HCT116 (cell line): ENCODE data around the gene CHRNA4. TPM values are rescaled to one million over a fixed set of nuclear protein-coding genes. Genes with fewer than 3 reads are reported as not detected.

Source experiments
- ATAC-seq: fragments of 200-7000 bp; cut with Tn5 transposase; 2 replicates; pipeline ENCODE4 v1.9.1; 2020; ENCODE audit warnings: mild to moderate bottlenecking, moderate library complexity
- BruUV-seq: library from RNA; stranded (reverse); fragments of 400-500 nt; replicated peaks from 2 replicates; lab custom pipeline; 2021; lab: Mats Ljungman, UMichigan
- CTCF ChIA-PET: fragments of 300-600 bp; sonication (Branson Sonifier 250); formaldehyde crosslinking; loops from one replicate; lab custom pipeline; 2021; ENCODE audit warnings: antibody characterized with exemption; lab: Charles Lee
- POLR2A ChIA-PET: fragments of 300-600, 350-600 bp; sonication (Branson Sonifier 250); formaldehyde crosslinking; loops from one replicate; lab custom pipeline; 2021; ENCODE audit warnings: antibody characterized with exemption; lab: Charles Lee
- RAD21 ChIA-PET, 2 experiments: fragments of 300-600 bp; sonication (Branson Sonifier 250); formaldehyde crosslinking; loops; one replicate each; lab custom pipeline; 2023; ENCODE audit warnings: low total read pairs in 2 of 2; ENCODE audit not compliant: uncharacterized antibody in 2 of 2, unreplicated experiment in 2 of 2, low non-redundant PET in 1 of 2; lab: Charles Lee
- DNase-seq: peaks from one replicate; pipeline ENCODE4 v3.0.0-alpha.2; 2010; ENCODE audit warnings: low read depth, low spot score
- H2AFZ ChIP-seq: fragments of 200-600 bp; shearing (Covaris generic), sonication (generic); 2 replicates; pipeline ENCODE4 v1.6.1; 2017; ENCODE audit warnings: low read depth, mixed run types, mixed read lengths, antibody characterized with exemption, low read length; ENCODE audit not compliant: poor library complexity, severe bottlenecking
- H3K27ac ChIP-seq: 2 replicates; pipeline ENCODE4 v1.5.1; 2012; ENCODE audit warnings: low read depth, low read length
- H3K27me3 ChIP-seq: fragments of 200-600 bp; sonication (generic); 2 replicates; pipeline ENCODE4 v1.6.1; 2016; ENCODE audit warnings: mixed run types, low read length, mixed read lengths; ENCODE audit not compliant: insufficient read depth
- H3K36me3 ChIP-seq, 2 experiments: fragments of 200-500 bp in 1 of 2; fragments of 200-600 bp in 1 of 2; sonication (Bioruptor generic) in 1 of 2; sonication (generic) in 1 of 2; 2 replicates each; pipeline versions ENCODE4 v1.5.1 to v1.6.1; 2014 to 2016; ENCODE audit warnings: low read length in 2 of 2, inconsistent platforms in 1 of 2, mixed read lengths in 1 of 2, mixed run types in 1 of 2; ENCODE audit not compliant: insufficient read depth in 2 of 2, control insufficient read depth in 1 of 2
- H3K4me1 ChIP-seq, 2 experiments: fragments of 200-600 bp in 1 of 2; sonication (generic) in 1 of 2; 2 replicates each; pipeline versions ENCODE4 v1.5.1 to v1.6.1; 2012 to 2017; ENCODE audit warnings: low read length in 2 of 2, inconsistent platforms in 1 of 2, mild to moderate bottlenecking in 1 of 2, mixed read lengths in 1 of 2, mixed run types in 1 of 2, moderate library complexity in 1 of 2; ENCODE audit not compliant: insufficient read depth in 2 of 2, control insufficient read depth in 1 of 2
- H3K4me2 ChIP-seq: fragments of 200-600 bp; sonication (generic); 2 replicates; pipeline ENCODE4 v1.6.1; 2017; ENCODE audit warnings: mixed run types, low read length, mixed read lengths
- H3K4me3 ChIP-seq, 2 experiments: fragments of 200-600 bp in 1 of 2; sonication (generic) in 1 of 2; replicated peaks in 1 of 2; 2 replicates each; pipeline ENCODE4 v1.5.1; 2011 to 2016; ENCODE audit warnings: low read length in 2 of 2, control low read depth in 1 of 2, low read depth in 1 of 2, mild to moderate bottlenecking in 1 of 2, mixed read lengths in 1 of 2, mixed run types in 1 of 2
- H3K79me2 ChIP-seq: fragments of 200-600 bp; sonication (generic); 2 replicates; pipeline ENCODE4 v1.6.1; 2017; ENCODE audit warnings: mild to moderate bottlenecking, mixed run types, low read length, moderate library complexity, mixed read lengths; ENCODE audit not compliant: insufficient read depth
- H3K9ac ChIP-seq: fragments of 200-600 bp; sonication (generic); 2 replicates; pipeline ENCODE4 v1.6.1; 2016; ENCODE audit warnings: low read length, mixed read lengths
- H3K9me2 ChIP-seq: fragments of 200-600 bp; sonication (generic), shearing (Covaris generic); 2 replicates; pipeline ENCODE4 v1.6.1; 2017; ENCODE audit warnings: mixed run types, mild to moderate bottlenecking, moderate library complexity; ENCODE audit not compliant: insufficient read depth
- H3K9me3 ChIP-seq, 2 experiments: fragments of 200-500 bp in 1 of 2; fragments of 200-600 bp in 1 of 2; sonication (Bioruptor generic) in 1 of 2; sonication (generic) in 1 of 2; 2 replicates each; pipeline ENCODE4 v1.6.1; 2014 to 2017; ENCODE audit warnings: low read length in 2 of 2, mixed read lengths in 2 of 2, inconsistent platforms in 1 of 2, low read depth in 1 of 2, mild to moderate bottlenecking in 1 of 2, mixed run types in 1 of 2, moderate library complexity in 1 of 2; ENCODE audit not compliant: control insufficient read depth in 1 of 2, insufficient read depth in 1 of 2
- H4K20me1 ChIP-seq: fragments of 200-600 bp; sonication (generic), shearing (Covaris generic); 2 replicates; pipeline ENCODE4 v1.6.1; 2017; ENCODE audit warnings: mixed run types, mild to moderate bottlenecking, moderate library complexity; ENCODE audit not compliant: insufficient read depth
- CEBPB ChIP-seq: IDR thresholded peaks from 2 replicates; pipeline ENCODE4 v1.6.1; 2012; ENCODE audit warnings: low read depth
- EGR1 ChIP-seq: IDR thresholded peaks from 2 replicates; pipeline ENCODE4 v1.6.1; 2012; ENCODE audit warnings: low read depth
- ELF1 ChIP-seq: IDR thresholded peaks from 2 replicates; pipeline ENCODE4 v1.6.1; 2012; ENCODE audit warnings: low read depth, borderline replicate concordance
- EZH2 ChIP-seq: fragments of 200-600 bp; sonication (generic); IDR thresholded peaks from 2 replicates; pipeline ENCODE4 v1.6.1; 2017; ENCODE audit warnings: antibody characterized with exemption, mixed run types
- EZH2phosphoT487 ChIP-seq: fragments of 200-600 bp; IDR thresholded peaks from 2 replicates; pipeline ENCODE4 v1.6.1; 2018; ENCODE audit warnings: antibody characterized with exemption, borderline replicate concordance
- FOSL1 ChIP-seq: IDR thresholded peaks from 2 replicates; pipeline ENCODE4 v1.6.1; 2012; ENCODE audit warnings: low read depth
- JUND ChIP-seq: IDR thresholded peaks from 2 replicates; pipeline ENCODE4 v1.6.1; 2012
- POLR2A ChIP-seq: IDR thresholded peaks from 2 replicates; pipeline ENCODE4 v1.7.0; 2011; ENCODE audit warnings: borderline replicate concordance; ENCODE audit not compliant: insufficient read depth, insufficient read length; ENCODE audit errors: extremely low read depth
- POLR2AphosphoS5 ChIP-seq: IDR thresholded peaks from 2 replicates; pipeline ENCODE4 v1.6.1; 2011; ENCODE audit warnings: mild to moderate bottlenecking, low read depth, low read length, moderate library complexity
- REST ChIP-seq: IDR thresholded peaks from 2 replicates; pipeline ENCODE4 v1.6.1; 2012; ENCODE audit warnings: low read depth
- TCF7L2 ChIP-seq: IDR thresholded peaks from 2 replicates; pipeline ENCODE4 v1.7.0; 2011; ENCODE audit warnings: borderline replicate concordance, inconsistent platforms; ENCODE audit not compliant: insufficient read depth, insufficient read length; ENCODE audit errors: extremely low read depth
- ZBTB33 ChIP-seq: IDR thresholded peaks from 2 replicates; pipeline ENCODE4 v1.6.1; 2011; ENCODE audit warnings: mild to moderate bottlenecking, low read length, moderate library complexity; ENCODE audit not compliant: insufficient replicate concordance; ENCODE audit errors: extremely low read depth
- ZNF274 ChIP-seq: fragments of 200-500 bp; sonication (Bioruptor generic); IDR thresholded peaks from 2 replicates; pipeline ENCODE4 v1.6.1; 2014; ENCODE audit warnings: mild to moderate bottlenecking, low read depth, low read length, inconsistent platforms
- intact Hi-C: fragments of 100-400 bp; cut with micrococcal nuclease; formaldehyde crosslinking; loops from 2 replicates; pipeline ENCODE4 v1.10.0; 2022
- total RNA-seq: library from RNA; stranded (reverse); gene quantifications from one replicate; pipeline ENCODE4 v1.2.1, GENCODE V29; 2021; ENCODE audit not compliant: unreplicated experiment
- TF ChIP-seq, protein P1 (sequence below): IDR thresholded peaks from 2 replicates; pipeline ENCODE4 v1.6.1; 2012

CHRNA4 gene
- total RNA-seq, 1 experiment from 2014 or later, result not detected

GRCh38 chr20:63350196-63350595, 11.0 kb downstream of the CHRNA4 start:
- intact Hi-C loops, result no loop called here
- Histone ChIP-seq H3K9ac (no peak overlapping the region), H3K79me2 (no peaks in the 10 kb centered on the region), H3K27me3 (no peaks in the 10 kb centered on the region), H3K4me1 (no peaks in the 10 kb centered on the region), H3K9me2 (no peaks in the 10 kb centered on the region), H3K27ac (no peak overlapping the region), H2AFZ (no peak overlapping the region), H3K36me3 (no peaks in the 10 kb centered on the region), H3K9me3 (peaks cover 0 to 6% of the 10 kb centered on the region in 2 experiments; a peak in 1 of 4 replicates), H3K4me2 (no peak overlapping the region), H4K20me1 (no peaks in the 10 kb centered on the region), H3K4me3 (no peak overlapping the region)
- ChIA-PET RAD21 (no interaction called here), CTCF (no interaction called here), POLR2A (no interaction called here)
- TF ChIP-seq FOSL1, result no peak
- no peak for TF ChIP-seq EZH2phosphoT487
- no peak for TF ChIP-seq CEBPB
- no peak for TF ChIP-seq JUND
- DNase-seq, result no peak
- no TSS peak for BruUV-seq
- no peak for ATAC-seq

DNA sequence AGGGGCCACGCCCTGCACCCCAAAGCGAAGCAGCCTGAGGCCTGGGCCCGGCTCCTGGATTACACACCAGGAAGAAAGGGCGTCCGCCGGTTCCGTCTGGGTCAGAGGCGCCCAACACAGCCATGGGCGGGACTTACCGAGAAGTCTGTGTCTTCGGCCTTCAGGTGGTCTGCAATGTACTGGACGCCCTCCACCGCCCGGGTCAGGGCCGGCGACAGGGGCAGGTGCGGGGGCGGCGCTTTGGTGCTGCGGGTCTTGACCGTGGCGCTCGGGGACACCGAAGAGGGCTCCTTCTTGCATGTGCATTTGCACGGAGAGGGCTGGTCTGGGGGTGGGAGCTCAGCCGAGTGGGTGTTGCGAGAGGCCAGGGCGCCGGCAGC, 11.6 kb downstream of the CHRNA4 start:
- no peak overlapping the region for H3K4me2 ChIP-seq
- CTCF ChIA-PET, result no interaction called here
- DNase-seq (no peak), ATAC-seq (no peak)
- no peak overlapping the region for H3K27ac ChIP-seq
- no peaks in the 10 kb centered on the region for H3K27me3 ChIP-seq
- no peaks in the 10 kb centered on the region for H3K79me2 ChIP-seq
- no TSS peak for BruUV-seq
- no peaks in the 10 kb centered on the region for H3K9me2 ChIP-seq
- no peak overlapping the region for H3K4me3 ChIP-seq
- intact Hi-C loops, result no loop called here
- no peaks in the 10 kb centered on the region for H4K20me1 ChIP-seq
- POLR2A ChIA-PET, result no interaction called here
- TF ChIP-seq EGR1, result no peak
- TF ChIP-seq ZNF274, result no peak
- no peak for TF ChIP-seq EZH2phosphoT487
- TF ChIP-seq POLR2AphosphoS5, result no peak
- no peak for TF ChIP-seq ELF1
- no peak for TF ChIP-seq POLR2A
- TF ChIP-seq JUND, result no peak
- no peak for TF ChIP-seq FOSL1
- no peak for TF ChIP-seq TCF7L2
- TF ChIP-seq, protein P1, sequence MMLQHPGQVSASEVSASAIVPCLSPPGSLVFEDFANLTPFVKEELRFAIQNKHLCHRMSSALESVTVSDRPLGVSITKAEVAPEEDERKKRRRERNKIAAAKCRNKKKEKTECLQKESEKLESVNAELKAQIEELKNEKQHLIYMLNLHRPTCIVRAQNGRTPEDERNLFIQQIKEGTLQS, result no peak
- no peak for TF ChIP-seq ZBTB33
- no peak for TF ChIP-seq CEBPB
- TF ChIP-seq EZH2, result no peak
- TF ChIP-seq REST, result no peak
- no peak overlapping the region for H3K9ac ChIP-seq
- RAD21 ChIA-PET, result no interaction called here
- H3K36me3 ChIP-seq, result no peaks in the 10 kb centered on the region
- peaks cover 0 to 6% of the 10 kb centered on the region in 2 experiments; a peak in 1 of 4 replicates for H3K9me3 ChIP-seq
- no peaks in the 10 kb centered on the region for H3K4me1 ChIP-seq
- H2AFZ ChIP-seq, result no peak overlapping the region
